Measurements from ENCODE around the gene SEPTIN5. TPM values are rescaled to one million over a fixed set of nuclear protein-coding genes. Genes with fewer than 3 reads are reported as not detected.

The SEPTIN5 gene
- total RNA-seq, 1 donor from 2014 or later = 7.3 TPM

DNA sequence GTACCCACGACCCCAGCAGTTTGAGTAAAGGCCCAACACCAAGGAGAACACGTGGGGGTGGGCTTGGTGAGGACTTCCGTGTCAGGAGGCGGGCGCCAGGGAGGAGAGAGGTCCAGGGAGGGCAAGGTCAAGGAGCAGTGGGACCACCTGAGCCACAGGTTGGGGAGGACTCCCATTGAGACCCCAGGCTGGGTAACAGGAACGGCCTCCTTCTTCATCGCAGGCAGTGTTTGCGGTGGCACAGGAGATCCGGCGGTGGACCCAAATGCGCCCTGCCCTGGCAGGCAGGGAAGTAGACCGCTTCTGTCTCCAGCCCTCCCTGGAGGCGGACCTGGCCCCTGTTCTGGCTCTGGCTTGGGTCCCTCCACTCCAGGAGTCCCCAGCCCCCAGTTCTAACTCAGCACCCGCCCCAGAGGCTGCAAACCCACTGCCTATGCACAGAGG is 40.4 kb downstream of the SEPTIN5 start:
- H3K4me1 Mint-ChIP-seq (ENCODE audit: low read depth, unreplicated experiment) = no peaks in the 10 kb centered on the region
- no peak overlapping the region for H3K4me2 ChIP-seq (ENCODE audit: low read length)
- no peaks in the 10 kb centered on the region for H3K9me3 ChIP-seq (ENCODE audit: insufficient read depth, low read depth, low read length)
- TF ChIP-seq CTCF (IDR thresholded peaks at IDR 0.05; ENCODE audit: insufficient read depth, low read depth, low read length) (no peak), EZH2 (IDR thresholded peaks at IDR 0.05; ENCODE audit: insufficient read depth, low read length) (no peak)
- FAIRE-seq = no peak
- H3K36me3 ChIP-seq (ENCODE audit: insufficient read depth, low read length) = no peaks in the 10 kb centered on the region
- H3K27ac Mint-ChIP-seq (ENCODE audit: unreplicated experiment) = no peak overlapping the region
- H2AFZ ChIP-seq (ENCODE audit: low read depth, low read length) = no peak overlapping the region
- H3K79me2 ChIP-seq (ENCODE audit: insufficient read depth, low read length) = no peaks in the 10 kb centered on the region
- no peak overlapping the region for H3K4me3 ChIP-seq (ENCODE audit: insufficient read depth, low read depth, low read length)
- H3K27me3 ChIP-seq (ENCODE audit: insufficient read depth, low read length) = peaks cover 65% of the 10 kb centered on the region
- H3K27ac ChIP-seq (ENCODE audit: low read depth, low read length) = no peak overlapping the region
- peaks cover 54% of the 10 kb centered on the region for H3K27me3 Mint-ChIP-seq (ENCODE audit: low read depth, unreplicated experiment)
- no peak overlapping the region for H3K4me3 Mint-ChIP-seq (ENCODE audit: unreplicated experiment)
- no peak overlapping the region for H3K9ac ChIP-seq (ENCODE audit: low read length)
- no peak for DNase-seq (ENCODE audit: low read depth)
- H3K4me1 ChIP-seq (ENCODE audit: insufficient read depth, low read length) = peaks cover 14% of the 10 kb centered on the region
- H4K20me1 ChIP-seq (ENCODE audit: insufficient read depth, low read length) = peaks cover 14% of the 10 kb centered on the region
- no peaks in the 10 kb centered on the region for H3K36me3 Mint-ChIP-seq (ENCODE audit: low read depth, unreplicated experiment)
- H3K9me3 Mint-ChIP-seq (ENCODE audit: unreplicated experiment) = peaks cover 2% of the 10 kb centered on the region

DNA sequence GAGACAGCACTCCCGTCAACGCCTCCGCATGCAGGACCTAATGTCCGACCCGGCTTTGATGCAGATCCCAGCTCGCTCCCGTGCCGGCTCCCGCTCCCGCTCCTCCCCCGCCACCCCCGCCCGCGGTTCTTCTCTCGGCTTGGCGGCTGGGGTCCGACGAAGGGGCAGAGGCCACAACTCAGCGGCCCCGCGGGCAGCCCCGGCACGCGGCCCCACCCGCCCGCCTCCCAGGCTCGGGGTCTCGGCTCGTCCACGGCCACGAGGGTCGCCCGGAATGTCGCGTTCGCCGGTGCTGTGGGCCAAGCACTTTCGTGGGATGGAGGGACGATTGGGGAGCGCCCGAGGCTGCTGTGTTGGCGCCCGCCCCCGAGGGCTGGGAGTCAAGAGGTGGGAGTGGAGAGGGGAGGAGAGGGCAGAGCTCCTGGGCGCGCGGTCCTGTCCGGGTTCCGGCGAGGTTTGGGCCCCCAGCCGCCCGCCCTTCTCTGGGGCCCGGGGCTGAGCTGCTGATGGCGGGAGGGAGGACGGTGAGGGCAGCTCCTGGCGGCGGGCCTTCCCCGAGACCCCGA is 40.9 kb downstream of the SEPTIN5 start:
- H3K4me1 ChIP-seq (ENCODE audit: insufficient read depth, low read length) = peaks cover 14% of the 10 kb centered on the region
- no peak for FAIRE-seq
- H2AFZ ChIP-seq (ENCODE audit: low read depth, low read length) = no peak overlapping the region

More for the DNA sequence above, 40.9 kb downstream of the SEPTIN5 start:
- Histone ChIP-seq H3K4me3 (ENCODE audit: insufficient read depth, low read depth, low read length) (no peak overlapping the region), H3K27me3 (ENCODE audit: insufficient read depth, low read length) (peaks cover 70% of the 10 kb centered on the region), H4K20me1 (ENCODE audit: insufficient read depth, low read length) (peaks cover 19% of the 10 kb centered on the region), H3K79me2 (ENCODE audit: insufficient read depth, low read length) (no peaks in the 10 kb centered on the region), H3K4me2 (ENCODE audit: low read length) (peak overlapping the region; percentile 30), H3K27ac (ENCODE audit: low read depth, low read length) (no peak overlapping the region), H3K9me3 (ENCODE audit: insufficient read depth, low read depth, low read length) (no peaks in the 10 kb centered on the region), H3K36me3 (ENCODE audit: insufficient read depth, low read length) (no peaks in the 10 kb centered on the region), H3K9ac (ENCODE audit: low read length) (no peak overlapping the region)
- Mint-ChIP-seq H3K9me3 (ENCODE audit: unreplicated experiment) (peaks cover 6% of the 10 kb centered on the region), H3K4me1 (ENCODE audit: low read depth, unreplicated experiment) (peaks cover 5% of the 10 kb centered on the region), H3K27ac (ENCODE audit: unreplicated experiment) (no peak overlapping the region), H3K36me3 (ENCODE audit: low read depth, unreplicated experiment) (peaks cover 2% of the 10 kb centered on the region), H3K27me3 (ENCODE audit: low read depth, unreplicated experiment) (peaks cover 59% of the 10 kb centered on the region), H3K4me3 (ENCODE audit: unreplicated experiment) (no peak overlapping the region)
- peak; percentile 97 for TF ChIP-seq EZH2 (IDR thresholded peaks at IDR 0.05; ENCODE audit: insufficient read depth, low read length)
- TF ChIP-seq CTCF (IDR thresholded peaks at IDR 0.05; ENCODE audit: insufficient read depth, low read depth, low read length) = no peak
- DNase-seq (ENCODE audit: low read depth) = no peak

Data from astrocyte (in vitro differentiated cells and primary cell).